ENCODE measurements around the gene SOX18.
"Not testable (repeated sequence)": the region's sequence is repeated elsewhere in the genome, so short reads cannot be mapped to it uniquely, and the experiment has no call there.

SOX18 gene

GRCh38 chr20:64021124-64021975 lies 28.1 kb downstream of the SOX18 start:
- no peak for DNase-seq

GRCh38 chr20:64015635-64016034 lies 33.8 kb downstream of the SOX18 start:
- DNase-seq: no peak

DNA sequence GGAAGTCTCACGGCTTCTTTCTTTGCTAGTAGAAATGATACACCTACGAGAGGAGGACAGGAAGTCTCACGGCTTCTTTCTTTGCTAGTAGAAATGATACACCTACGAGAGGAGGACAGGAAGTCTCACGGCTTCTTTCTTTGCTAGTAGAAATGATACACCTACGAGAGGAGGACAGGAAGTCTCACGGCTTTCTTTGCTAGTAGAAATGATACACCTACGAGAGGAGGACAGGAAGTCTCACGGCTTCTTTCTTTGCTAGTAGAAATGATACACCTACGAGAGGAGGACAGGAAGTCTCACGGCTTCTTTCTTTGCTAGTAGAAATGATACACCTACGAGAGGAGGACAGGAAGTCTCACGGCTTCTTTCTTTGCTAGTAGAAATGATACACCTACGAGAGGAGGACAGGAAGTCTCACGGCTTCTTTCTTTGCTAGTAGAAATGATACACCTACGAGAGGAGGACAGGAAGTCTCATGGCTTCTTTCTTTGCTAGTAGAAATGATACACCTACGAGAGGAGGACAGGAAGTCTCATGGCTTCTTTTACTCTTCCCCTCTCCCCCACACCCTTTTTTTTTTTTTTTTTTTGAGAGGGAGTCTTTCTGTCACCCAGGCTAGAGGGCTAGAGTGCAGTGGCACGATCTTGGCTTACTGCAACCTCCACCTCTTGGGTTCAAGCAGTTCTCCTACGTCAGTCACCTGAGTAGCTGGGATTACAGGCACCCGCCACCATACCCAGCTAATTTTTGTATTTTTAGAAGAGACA lies 36.9 kb downstream of the SOX18 start:
- not testable (repeated sequence) for DNase-seq

DNA sequence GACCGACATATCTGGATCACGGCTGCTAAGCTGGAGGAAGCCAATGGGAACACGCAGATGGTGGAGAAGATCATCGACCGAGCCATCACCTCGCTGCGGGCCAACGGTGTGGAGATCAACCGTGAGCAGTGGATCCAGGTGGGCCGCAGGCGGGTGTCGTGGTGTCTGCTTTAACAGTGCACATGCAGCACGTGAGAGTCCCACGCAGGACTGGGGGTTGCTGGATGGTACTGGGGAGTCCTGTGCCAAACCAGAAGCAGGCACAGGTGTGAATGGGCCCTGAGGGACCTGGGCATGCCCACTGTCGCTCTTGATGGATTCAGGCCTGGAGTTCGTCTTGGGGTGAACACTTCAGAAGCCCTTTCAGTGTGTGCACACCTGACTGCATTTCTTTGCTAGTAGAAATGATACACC lies 38.1 kb downstream of the SOX18 start:
- DNase-seq: no peak

- DNase-seq: no peak
Measured at GRCh38 chr20:64010711-64011237, 38.7 kb downstream of the SOX18 start.

- DNase-seq: no peak
Measured at GRCh38 chr20:64009811-64010387, 39.5 kb downstream of the SOX18 start.

DNA sequence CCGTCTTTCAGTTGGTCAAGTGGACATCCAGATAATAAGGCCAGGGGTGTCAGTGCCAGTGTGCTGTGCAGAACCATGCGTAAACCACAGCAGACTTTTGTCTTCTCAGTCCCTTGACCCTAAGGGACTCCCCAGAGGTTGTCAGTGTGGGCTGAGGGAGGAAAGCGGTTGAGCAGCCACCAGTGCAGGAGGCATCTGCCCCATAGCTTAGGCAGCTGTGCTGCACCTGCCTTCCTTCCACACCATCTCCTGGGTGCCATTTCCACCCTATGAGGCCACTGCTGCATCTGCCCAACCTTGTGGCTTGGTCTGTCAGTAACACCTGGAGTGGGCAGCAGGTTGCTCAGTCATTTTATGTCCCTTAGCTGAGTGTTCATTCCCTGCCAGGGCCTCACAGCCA lies 42.5 kb downstream of the SOX18 start:
- peak; percentile 19 for DNase-seq

DNA sequence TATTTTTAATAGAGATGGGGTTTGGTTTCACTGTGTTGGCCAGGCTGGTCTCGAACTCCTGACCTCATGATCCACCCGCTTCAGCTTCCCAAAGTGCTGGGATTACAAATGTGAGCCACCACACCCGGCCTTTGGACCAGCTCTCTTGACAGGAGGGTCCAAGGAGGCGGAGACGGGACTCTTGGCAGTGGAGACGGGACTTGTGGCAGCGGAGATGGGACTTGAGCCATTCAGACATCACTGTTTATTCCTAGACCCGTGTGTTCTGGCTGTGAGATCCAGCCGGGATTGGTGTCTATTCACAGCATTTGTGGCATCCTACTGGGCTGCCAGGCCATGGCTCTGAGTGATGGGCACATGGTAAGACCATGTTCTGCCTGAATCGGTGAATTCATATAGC lies 42.9 kb downstream of the SOX18 start:
- DNase-seq: no peak

DNA sequence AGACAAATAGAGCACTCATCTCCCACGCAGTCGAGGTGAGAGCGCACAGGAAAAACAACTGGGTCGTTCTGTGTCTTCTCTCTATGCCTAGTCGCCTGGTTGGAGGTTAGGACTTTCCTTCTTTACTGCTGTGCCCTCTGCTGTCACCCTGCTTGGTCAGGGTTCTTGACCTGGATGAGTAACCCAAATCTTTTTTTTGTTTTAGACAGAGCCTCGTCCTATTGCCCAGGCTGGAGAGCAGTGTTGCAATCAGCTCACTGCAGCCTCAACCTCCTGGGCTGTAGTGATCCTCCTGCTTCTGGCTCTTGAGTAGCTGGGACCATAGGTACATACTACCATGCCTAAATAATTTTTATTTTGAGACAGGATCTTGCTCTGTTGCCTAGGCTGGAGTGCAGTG lies 44.0 kb downstream of the SOX18 start:
- no peak for DNase-seq

- no peak for DNase-seq
Measured at GRCh38 chr20:64003960-64004725, 45.3 kb downstream of the SOX18 start.

GRCh38 chr20:64001607-64002011 lies 47.8 kb downstream of the SOX18 start:
- DNase-seq: peak; percentile 100

DNA sequence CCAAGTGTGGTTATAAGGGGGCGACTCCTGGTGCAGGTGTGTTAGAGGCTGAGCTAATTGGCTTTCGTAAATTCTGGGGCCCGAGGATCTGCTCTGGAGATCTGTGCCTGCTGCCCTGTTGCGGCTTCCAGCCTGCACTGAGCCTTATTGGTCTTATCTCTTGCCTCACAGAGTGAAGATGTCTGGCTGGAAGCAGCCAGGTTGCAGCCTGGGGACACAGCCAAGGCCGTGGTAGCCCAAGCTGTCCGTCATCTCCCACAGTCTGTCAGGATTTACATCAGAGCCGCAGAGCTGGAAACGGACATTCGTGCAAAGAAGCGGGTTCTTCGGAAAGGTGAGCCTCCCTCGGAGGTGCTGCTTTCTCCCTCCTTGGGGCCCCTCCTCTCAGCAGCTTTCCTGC lies 48.5 kb downstream of the SOX18 start:
- peak; percentile 67 for DNase-seq
